Mesenchymal stem cell (in vitro differentiated cells and primary cell): Measurements from ENCODE around the gene MSLN.

Source experiments
- DNase-seq: peaks from one replicate; pipeline ENCODE4 v3.0.0-alpha.2; 2013
- H2AFZ ChIP-seq: one replicate; pipeline ENCODE4 v1.6.1; 2013; ENCODE audit warnings: low read depth, mild to moderate bottlenecking, control low read depth, inconsistent platforms, low read length, moderate library complexity
- H2AK5ac ChIP-seq: 2 replicates; pipeline ENCODE4 v1.6.1; 2013; ENCODE audit warnings: low read length, moderate library complexity, mild to moderate bottlenecking, inconsistent platforms; ENCODE audit not compliant: severe bottlenecking
- H2BK120ac ChIP-seq: one replicate; pipeline ENCODE4 v1.6.1; 2013; ENCODE audit warnings: low read depth, mild to moderate bottlenecking, inconsistent platforms, low read length, moderate library complexity
- H2BK12ac ChIP-seq, 2 experiments: one replicate each; pipeline ENCODE4 v1.6.1; 2013; ENCODE audit warnings: inconsistent platforms in 2 of 2, low read length in 2 of 2, mild to moderate bottlenecking in 2 of 2, moderate library complexity in 2 of 2, control low read depth in 1 of 2
- H2BK15ac ChIP-seq: one replicate; pipeline ENCODE4 v1.6.1; 2013; ENCODE audit warnings: mild to moderate bottlenecking, low read depth, inconsistent platforms; ENCODE audit not compliant: poor library complexity, severe bottlenecking
- H2BK5ac ChIP-seq: 2 replicates; pipeline ENCODE4 v1.6.1; 2013; ENCODE audit warnings: low read depth, mild to moderate bottlenecking, low read length, control low read depth, inconsistent platforms; ENCODE audit not compliant: poor library complexity, severe bottlenecking
- H3K14ac ChIP-seq, 2 experiments: one replicate each; pipeline ENCODE4 v1.6.1; 2013; ENCODE audit warnings: inconsistent platforms in 2 of 2, low read length in 2 of 2, control low read depth in 1 of 2, mild to moderate bottlenecking in 1 of 2, moderate library complexity in 1 of 2
- H3K18ac ChIP-seq, 2 experiments: one replicate each; pipeline ENCODE4 v1.6.1; 2013; ENCODE audit warnings: inconsistent platforms in 2 of 2, low read length in 2 of 2, control low read depth in 1 of 2, low read depth in 1 of 2, mild to moderate bottlenecking in 1 of 2
- H3K23ac ChIP-seq, 2 experiments: one replicate each; pipeline ENCODE4 v1.6.1; 2013; ENCODE audit warnings: inconsistent platforms in 2 of 2, low read length in 2 of 2, mild to moderate bottlenecking in 2 of 2, moderate library complexity in 2 of 2, control low read depth in 1 of 2
- H3K27ac ChIP-seq: 2 replicates; pipeline ENCODE4 v1.5.1; 2013; ENCODE audit warnings: mild to moderate bottlenecking, moderate library complexity, low read length, control low read depth, inconsistent platforms; ENCODE audit not compliant: poor library complexity, severe bottlenecking
- H3K27me3 ChIP-seq, 2 experiments: 2 replicates each; pipeline versions ENCODE4 v1.6.1 to v1.7.0; 2013; ENCODE audit warnings: low read length in 2 of 2, mild to moderate bottlenecking in 2 of 2, moderate library complexity in 2 of 2, control low read depth in 1 of 2, inconsistent platforms in 1 of 2; ENCODE audit not compliant: control insufficient read depth in 1 of 2, insufficient read depth in 1 of 2
- H3K36me3 ChIP-seq, 2 experiments: 2 replicates each; pipeline versions ENCODE4 v1.6.1 to v1.7.0; 2013; ENCODE audit warnings: low read length in 2 of 2, control low read depth in 1 of 2, inconsistent platforms in 1 of 2, low read depth in 1 of 2, mild to moderate bottlenecking in 1 of 2; ENCODE audit not compliant: insufficient read depth in 2 of 2, control insufficient read depth in 1 of 2
- H3K4ac ChIP-seq, 2 experiments: one replicate each; pipeline ENCODE4 v1.6.1; 2013; ENCODE audit warnings: inconsistent platforms in 2 of 2, low read length in 2 of 2, mild to moderate bottlenecking in 2 of 2, moderate library complexity in 2 of 2, control low read depth in 1 of 2, low read depth in 1 of 2
- H3K4me1 ChIP-seq: 2 replicates; pipeline ENCODE4 v1.6.1; 2013; ENCODE audit warnings: low read depth, low read length, control low read depth; ENCODE audit not compliant: control insufficient read depth, insufficient read depth
- H3K4me2 ChIP-seq: 2 replicates; pipeline ENCODE4 v1.6.1; 2013; ENCODE audit warnings: low read length, mild to moderate bottlenecking, inconsistent platforms; ENCODE audit not compliant: poor library complexity, severe bottlenecking
- H3K4me3 ChIP-seq, 2 experiments: 2 replicates each; pipeline versions ENCODE4 v1.5.1 to v1.7.0; 2013; ENCODE audit warnings: low read length in 2 of 2, mild to moderate bottlenecking in 2 of 2, control low read depth in 1 of 2, low read depth in 1 of 2; ENCODE audit not compliant: insufficient read depth in 1 of 2
- H3K79me1 ChIP-seq: replicated peaks from 2 replicates; pipeline ENCODE4 v1.6.1; 2013; ENCODE audit warnings: mild to moderate bottlenecking, control low read depth, low read length, inconsistent platforms; ENCODE audit not compliant: poor library complexity, severe bottlenecking
- H3K9ac ChIP-seq: 2 replicates; pipeline ENCODE4 v1.7.0; 2013; ENCODE audit warnings: mild to moderate bottlenecking, low read length, moderate library complexity
- H3K9me3 ChIP-seq: 2 replicates; pipeline ENCODE4 v1.7.0; 2013; ENCODE audit warnings: mild to moderate bottlenecking, low read length; ENCODE audit not compliant: control insufficient read depth
- H4K8ac ChIP-seq: one replicate; pipeline ENCODE4 v1.6.1; 2013; ENCODE audit warnings: inconsistent platforms, mild to moderate bottlenecking, low read length, moderate library complexity
- H4K91ac ChIP-seq: one replicate; pipeline ENCODE4 v1.6.1; 2013; ENCODE audit warnings: mild to moderate bottlenecking, low read length, inconsistent platforms
- WGBS: methylation state at CpG from one replicate; pipeline ENCODE4 v1.1.7; 2013; ENCODE audit warnings: mixed read lengths; 5-methylcytosine and 5-hydroxymethylcytosine counted together

Gene MSLN

GRCh38 chr16:739560-740458 is 20.7 kb upstream of the MSLN start:
- H3K27ac ChIP-seq = no peak overlapping the region
- H3K36me3 ChIP-seq = peaks cover 37 to 46% of the 10 kb centered on the region in 2 experiments
- 66% methylated on average over 38 of the region's 38 CpGs for WGBS
- peak overlapping the region; percentile 73 to 83 for H3K4me3 ChIP-seq
- H2BK120ac ChIP-seq = no peak overlapping the region
- peak overlapping the region; percentile 89 for H3K9ac ChIP-seq
- no peak overlapping the region for H4K91ac ChIP-seq
- no peak overlapping the region for H2BK12ac ChIP-seq
- peak overlapping the region; percentile 49 for H2BK15ac ChIP-seq
- no peak overlapping the region for H3K14ac ChIP-seq
- no peak overlapping the region for H2AFZ ChIP-seq
- no peaks in the 10 kb centered on the region for H3K9me3 ChIP-seq
- no peak overlapping the region for H3K4ac ChIP-seq
- peaks cover 0 to 6% of the 10 kb centered on the region in 2 experiments for H3K27me3 ChIP-seq
- H2BK5ac ChIP-seq = no peak overlapping the region
- H3K23ac ChIP-seq = no peak overlapping the region
- H3K4me1 ChIP-seq = peaks cover 14% of the 10 kb centered on the region
- H4K8ac ChIP-seq = no peak overlapping the region
- H3K4me2 ChIP-seq = peak overlapping the region; percentile 96
- DNase-seq = no peak
- H3K79me1 ChIP-seq = peaks cover 28% of the 10 kb centered on the region
- H2AK5ac ChIP-seq = no peak overlapping the region
- H3K18ac ChIP-seq = no peak overlapping the region

GRCh38 chr16:740459-740763 is 20.1 kb upstream of the MSLN start:
- Histone ChIP-seq H2BK12ac (no peak overlapping the region), H3K79me1 (peaks cover 27% of the 10 kb centered on the region), H3K4me2 (peak overlapping the region; percentile 96), H2BK15ac (peak overlapping the region; percentile 49), H3K36me3 (peaks cover 32 to 40% of the 10 kb centered on the region in 2 experiments), H3K27me3 (peaks cover 0 to 6% of the 10 kb centered on the region in 2 experiments), H3K18ac (peak overlapping the region; percentile 6 to 70), H3K4me1 (peaks cover 14% of the 10 kb centered on the region), H4K91ac (peak overlapping the region; percentile 67), H2AK5ac (no peak overlapping the region), H3K9ac (peak overlapping the region; percentile 89), H3K14ac (no peak overlapping the region), H3K9me3 (no peaks in the 10 kb centered on the region), H2BK5ac (no peak overlapping the region), H3K4me3 (peak overlapping the region; percentile 73 to 83), H3K23ac (peak overlapping the region in 1 of 2 experiments; percentile 49), H2BK120ac (peak overlapping the region; percentile 61), H4K8ac (peak overlapping the region; percentile 94), H3K27ac (no peak overlapping the region), H3K4ac (peak overlapping the region; percentile 42 to 67), H2AFZ (peak overlapping the region; percentile 76)
- DNase-seq = no peak
- 0% methylated on average over 20 of the region's 22 CpGs for whole genome bisulfite sequencing

- Histone ChIP-seq H2AK5ac (no peak within 1 kb of the TSS), H3K27me3 (peaks cover 0 to 6% of the 10 kb centered on the region in 2 experiments), H3K14ac (peak within 1 kb of the TSS in 1 of 2 experiments; percentile 12), H3K9ac (peak within 1 kb of the TSS; percentile 89), H3K18ac (peak within 1 kb of the TSS; percentile 72 to 74), H2BK15ac (peak within 1 kb of the TSS; percentile 49), H3K36me3 (peaks cover 26 to 35% of the 10 kb centered on the region in 2 experiments), H3K4me2 (peak within 1 kb of the TSS; percentile 97), H3K4ac (peak within 1 kb of the TSS; percentile 42 to 91), H4K91ac (peak within 1 kb of the TSS; percentile 67), H3K9me3 (no peaks in the 10 kb centered on the region), H2BK120ac (peak within 1 kb of the TSS; percentile 71), H3K23ac (peak within 1 kb of the TSS in 1 of 2 experiments; percentile 49), H3K79me1 (peaks cover 26% of the 10 kb centered on the region), H3K27ac (no peak within 1 kb of the TSS), H2AFZ (peak within 1 kb of the TSS; percentile 76), H2BK5ac (no peak within 1 kb of the TSS), H3K4me1 (peaks cover 17% of the 10 kb centered on the region), H3K4me3 (peak within 1 kb of the TSS; percentile 73 to 83), H4K8ac (peak within 1 kb of the TSS; percentile 99), H2BK12ac (no peak within 1 kb of the TSS)
- WGBS = under 1% methylated on average over 79 of the region's 79 CpGs
- DNase-seq = peak; percentile 88
These were observed 19.6 kb upstream of the MSLN start, which contains the start of gene CIAO3 for GRCh38 chr16:740764-741505. TSS of gene CIAO3 (minus strand) at chr16:740997. CDS start at chr16:740985, 12 bp downstream.
